Tibial nerve (tissue), 4 donors: ENCODE data around the gene STARD3. TPM values are rescaled to one million over a fixed set of nuclear protein-coding genes. Genes with fewer than 3 reads are reported as not detected.

Experiments
- DNase-seq, 2 donors: peaks; one replicate each; pipeline ENCODE4 v3.0.0-alpha.2; 2019; ENCODE audit warnings: low spot score in 2 of 2
- H3K27ac ChIP-seq, 4 donors: fragments of 200-600 bp; sonication (generic) in 3 of 4; one replicate each; pipeline ENCODE4 v1.5.1; 2017 to 2019; ENCODE audit warnings: mild to moderate bottlenecking in 1 of 4
- H3K27me3 ChIP-seq, 2 donors: fragments of 200-600 bp; sonication (generic) in 1 of 2; one replicate each; pipeline versions ENCODE4 v1.5.1 to v1.6.0; 2017 to 2019
- H3K36me3 ChIP-seq, 3 donors: fragments of 200-600 bp; sonication (generic); one replicate each; pipeline ENCODE4 v1.5.1; 2018 to 2019
- H3K4me1 ChIP-seq, 4 donors: fragments of 200-600 bp; sonication (generic) in 3 of 4; one replicate each; pipeline ENCODE4 v1.5.1; 2017 to 2019
- H3K4me3 ChIP-seq, 4 donors: fragments of 200-600 bp; sonication (generic) in 3 of 4; one replicate each; pipeline ENCODE4 v1.5.1; 2017 to 2019; ENCODE audit warnings: mild to moderate bottlenecking in 1 of 4, moderate library complexity in 1 of 4
- H3K9me3 ChIP-seq, 4 donors: fragments of 200-600 bp; sonication (generic) in 3 of 4; one replicate each; pipeline ENCODE4 v1.5.1; 2017 to 2019
- CTCF ChIP-seq, 5 experiments: fragments of 200-600 bp in 3 of 5; fragments of 450-650 bp in 2 of 5; sonication (generic) in 3 of 5; IDR thresholded peaks; one replicate each; pipeline ENCODE4 v1.5.1; 2016 to 2019; ENCODE audit warnings: antibody characterized with exemption in 5 of 5, mild to moderate bottlenecking in 3 of 5, moderate library complexity in 2 of 5
- EP300 ChIP-seq, 2 donors: sonication (generic); formaldehyde crosslinking; IDR thresholded peaks; one replicate each; pipeline ENCODE4 v1.6.1; 2017; ENCODE audit warnings: antibody characterized with exemption in 2 of 2, mild to moderate bottlenecking in 1 of 2
- POLR2A ChIP-seq, 2 donors: fragments of 450-650 bp; IDR thresholded peaks; one replicate each; pipeline ENCODE4 v1.6.1; 2017; ENCODE audit warnings: antibody characterized with exemption in 2 of 2, mild to moderate bottlenecking in 2 of 2, moderate library complexity in 2 of 2
- WGBS, 2 donors: methylation state at CpG; one replicate each; pipeline ENCODE4 v1.1.5; 2018; 5-methylcytosine and 5-hydroxymethylcytosine counted together
- total RNA-seq, 4 donors: library from RNA; depleted of rRNA; stranded (reverse); fragments of >200 nt; gene quantifications; one replicate each; pipeline ENCODE4 v1.1.0, GENCODE V29; 2016

The STARD3 gene
- total RNA-seq, 4 donors from 2014 or later: 85.3 to 170 (median 108) TPM

- TF ChIP-seq POLR2A (IDR thresholded peaks at IDR 0.05) (no peak), CTCF (IDR thresholded peaks at IDR 0.05) (no peak), EP300 (IDR thresholded peaks at IDR 0.05) (no peak)
- peaks cover 10 to 94% of the 10 kb centered on the region in 2 donors for H3K27me3 ChIP-seq
- 5 to 9% methylated on average over 15 of the region's 15 CpGs for WGBS, 2 donors
- DNase-seq: no peak
- peaks cover 0 to 47% (median 19%) of the 10 kb centered on the region in 4 donors for H3K4me1 ChIP-seq
- no peak overlapping the region for H3K4me3 ChIP-seq
- no peak overlapping the region for H3K27ac ChIP-seq
- H3K9me3 ChIP-seq: no peaks in the 10 kb centered on the region
- H3K36me3 ChIP-seq: no peaks in the 10 kb centered on the region
Measured at GRCh38 chr17:39608142-39608981, 28.6 kb upstream of the STARD3 start.

GRCh38 chr17:39609416-39610025 lies 27.4 kb upstream of the STARD3 start:
- TF ChIP-seq EP300 (IDR thresholded peaks at IDR 0.05) (no peak), POLR2A (IDR thresholded peaks at IDR 0.05) (no peak), CTCF (IDR thresholded peaks at IDR 0.05) (no peak)
- H3K4me3 ChIP-seq: no peak overlapping the region
- no peak for DNase-seq
- no peak overlapping the region for H3K27ac ChIP-seq
- peaks cover 6 to 89% of the 10 kb centered on the region in 2 donors for H3K27me3 ChIP-seq
- 83 to 95% methylated on average over 4 of the region's 4 CpGs for WGBS, 2 donors
- H3K9me3 ChIP-seq: no peaks in the 10 kb centered on the region
- peaks cover 0 to 40% (median 19%) of the 10 kb centered on the region in 4 donors for H3K4me1 ChIP-seq
- H3K36me3 ChIP-seq: no peaks in the 10 kb centered on the region

- Histone ChIP-seq H3K36me3 (no peaks in the 10 kb centered on the region), H3K27ac (no peak overlapping the region), H3K27me3 (peaks cover 3 to 75% of the 10 kb centered on the region in 2 donors), H3K4me3 (no peak overlapping the region), H3K4me1 (peaks cover 0 to 20% (median 8%) of the 10 kb centered on the region in 4 donors), H3K9me3 (no peaks in the 10 kb centered on the region)
- 84% methylated on average over 9 of the region's 9 CpGs for WGBS, 2 donors
- no peak for DNase-seq
- no peak for TF ChIP-seq CTCF (IDR thresholded peaks at IDR 0.05)
Measured at GRCh38 chr17:39611401-39612112, 25.4 kb upstream of the STARD3 start.

- 69 to 70% methylated on average over 22 of the region's 22 CpGs for WGBS, 2 donors
- Histone ChIP-seq H3K27me3 (peaks cover 3 to 74% of the 10 kb centered on the region in 2 donors), H3K4me3 (no peak overlapping the region), H3K36me3 (no peaks in the 10 kb centered on the region), H3K9me3 (no peaks in the 10 kb centered on the region), H3K27ac (no peak overlapping the region), H3K4me1 (peaks cover 0 to 15% (median 1%) of the 10 kb centered on the region in 4 donors)
- DNase-seq: no peak
- TF ChIP-seq EP300 (IDR thresholded peaks at IDR 0.05) (no peak), POLR2A (IDR thresholded peaks at IDR 0.05) (no peak), CTCF (IDR thresholded peaks at IDR 0.05) (no peak)
Measured at GRCh38 chr17:39612291-39612894, 24.6 kb upstream of the STARD3 start.
